Heart left ventricle (tissue), 16 donors: ENCODE data around the gene PTF1A. TPM values are rescaled to one million over a fixed set of nuclear protein-coding genes. Genes with fewer than 3 reads are reported as not detected.

Experiments
- ATAC-seq, 4 donors: fragments of 200-7000 bp; cut with Tn5 transposase; one replicate each; pipeline ENCODE4 v1.9.1; 2020 to 2022; ENCODE audit warnings: moderate library complexity in 4 of 4, mild to moderate bottlenecking in 3 of 4, moderate number of reproducible peaks in 1 of 4
- DNase-seq, 5 donors: peaks; one replicate each; pipeline ENCODE4 v3.0.0-alpha.2; 2020
- H3K27ac ChIP-seq, 12 donors: fragments of 200-600 bp; sonication (generic) in 4 of 12; one replicate each; pipeline versions ENCODE4 v1.5.0 to v1.8.0; 2016 to 2022; ENCODE audit warnings: mild to moderate bottlenecking in 2 of 12
- H3K27me3 ChIP-seq, 9 donors: fragments of 200-600 bp; sonication (generic) in 2 of 9; one replicate each; pipeline versions ENCODE4 v1.5.1 to v1.8.0; 2016 to 2022; ENCODE audit warnings: mild to moderate bottlenecking in 3 of 9
- H3K36me3 ChIP-seq, 9 donors: fragments of 200-600 bp; sonication (generic) in 2 of 9; one replicate each; pipeline versions ENCODE4 v1.5.0 to v1.8.0; 2018 to 2022; ENCODE audit warnings: mild to moderate bottlenecking in 2 of 9
- H3K4me1 ChIP-seq, 12 donors: fragments of 200-600 bp; sonication (generic) in 4 of 12; one replicate each; pipeline versions ENCODE4 v1.5.0 to v1.8.0; 2016 to 2022; ENCODE audit warnings: mild to moderate bottlenecking in 3 of 12
- H3K4me3 ChIP-seq, 12 donors: fragments of 200-600 bp; sonication (generic) in 4 of 12; one replicate each; pipeline versions ENCODE4 v1.5.0 to v1.8.0; 2017 to 2022; ENCODE audit warnings: mild to moderate bottlenecking in 9 of 12, moderate library complexity in 4 of 12
- H3K9me3 ChIP-seq, 12 donors: fragments of 200-600 bp; sonication (generic) in 4 of 12; one replicate each; pipeline versions ENCODE4 v1.5.0 to v1.8.0; 2016 to 2022; ENCODE audit warnings: mild to moderate bottlenecking in 1 of 12
- POLR2A ChIP-seq, 2 donors: fragments of 450-650 bp; IDR thresholded peaks; one replicate each; pipeline ENCODE4 v1.6.1; 2017; ENCODE audit warnings: antibody characterized with exemption in 2 of 2, mild to moderate bottlenecking in 2 of 2, moderate library complexity in 2 of 2
- WGBS, 4 donors: extraction: QIAGEN DNeasy Blood & Tissue Kit in 2 of 4; methylation state at CpG; one replicate each; pipeline versions ENCODE4 v1.1.5 to v1.1.7; 2013 to 2018; 5-methylcytosine and 5-hydroxymethylcytosine counted together
- intact Hi-C, 10 donors: fragments of 100-400 bp; cut with DNase I; formaldehyde crosslinking; loops; one replicate each; pipeline versions ENCODE4 v1.11.1 to v1.14.2; 2022
- polyA plus RNA-seq, 2 donors: library from polyadenylated mRNA; stranded (reverse); fragments of 200-250 nt; gene quantifications; one replicate each; pipeline ENCODE4 v1.2.3, GENCODE V29; 2013
- total RNA-seq, 9 donors: library from RNA; depleted of rRNA in 2 of 9; stranded (reverse); fragments of >200 nt in 2 of 9; fragmentation: NEBNext Ultra II Directional in 3 of 9; extraction: Animal tissue kit (Norgen Biotek cat#: 25700) in 3 of 9; gene quantifications; one replicate each; pipeline versions ENCODE4 v1.1.0 to v1.2.4, GENCODE V29; 2016 to 2023
- TF ChIP-seq, protein P1 (sequence below), 12 donors: fragments of 200-600 bp; sonication (generic) in 4 of 12; IDR thresholded peaks; one replicate each; pipeline versions ENCODE4 v1.5.0 to v1.8.0; 2018 to 2022; ENCODE audit warnings: antibody characterized with exemption in 12 of 12, mild to moderate bottlenecking in 5 of 12
- donor health status: ischemic (EF 13 %, LVEDD 7.1; RV severe dilation, severe dysfunction).
- donor health status: healthy with polysubstance abuse.
- donor health status: DM: no; HTN: yes; CAD: no.
- donor health status: DM: no; HTN: no; CAD: no.
- donor health status: ischemic (EF 25% LVEDD 6.9; RV normal size, moderate dysfunction).
- donor health status: ischemic (EF 25% LVEDD 5.7; RV mildly dilated, moderate dysfunction).
- donor health status: healthy.
- donor health status: DM: yes; HTN: yes; CAD: no.
- donor health status: ischemic (EF 35%, LVEDD 5.7; RV mildly dilated, moderate dysfunction).
- donor health status: nonischemic (EF 11% LVEDD 7.7; RV severe dilation, severe dysfunction).
- donor health status: DM: yes; HTN: yes; CAD: no.
- donor health status: PGD.
- donor health status: ischemic (EF 29% LVEDD 5.4; RV normal size, mild dysfunction).
- donor health status: nonischemic (EF 23%, LVEDD 6.1; RV moderate dilation, normal function).

The PTF1A gene
- total and polyA plus RNA-seq, 11 donors, result not detected

DNA sequence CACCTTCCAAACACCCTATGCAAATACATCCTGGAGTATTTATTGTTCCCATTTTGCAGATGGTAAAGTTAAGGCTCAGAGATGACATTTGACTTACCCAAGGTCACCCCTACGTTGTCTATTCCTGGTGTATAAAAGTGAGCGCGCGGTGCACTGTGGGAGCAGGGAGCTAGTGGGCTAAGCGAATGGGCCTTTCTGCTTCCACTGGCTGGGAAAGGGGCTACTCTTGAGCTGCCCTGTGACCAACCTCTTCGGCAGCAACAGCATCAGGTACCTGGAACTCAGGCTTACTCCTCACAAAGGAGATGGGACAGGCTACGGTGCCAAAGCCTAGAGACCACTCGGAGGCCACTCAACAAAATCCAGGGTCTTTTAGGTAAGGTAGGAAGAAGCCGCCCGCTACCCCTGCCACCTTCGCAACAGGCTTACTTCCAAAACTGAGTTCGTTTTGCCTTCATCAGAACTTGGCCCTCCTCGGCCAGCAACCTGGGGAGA is 2.4 kb downstream of the PTF1A start:
- WGBS, 4 donors, result 8 to 15% (median 9%) methylated on average over 11 to 13 of the region's 13 CpGs
- Histone ChIP-seq H3K27me3 (peaks cover 53 to 97% (median 80%) of the 10 kb centered on the region in 9 donors), H3K36me3 (no peaks in the 10 kb centered on the region), H3K4me1 (peaks cover 0 to 42% (median 6%) of the 10 kb centered on the region in 12 donors), H3K4me3 (peak overlapping the region in 8 of 12 donors; percentile 3 to 21 (median 16)), H3K9me3 (no peaks in the 10 kb centered on the region), H3K27ac (no peak overlapping the region)
- ATAC-seq (no peak), DNase-seq (no peak)
- no peak for TF ChIP-seq POLR2A (IDR thresholded peaks at IDR 0.05)
- TF ChIP-seq, protein P1, sequence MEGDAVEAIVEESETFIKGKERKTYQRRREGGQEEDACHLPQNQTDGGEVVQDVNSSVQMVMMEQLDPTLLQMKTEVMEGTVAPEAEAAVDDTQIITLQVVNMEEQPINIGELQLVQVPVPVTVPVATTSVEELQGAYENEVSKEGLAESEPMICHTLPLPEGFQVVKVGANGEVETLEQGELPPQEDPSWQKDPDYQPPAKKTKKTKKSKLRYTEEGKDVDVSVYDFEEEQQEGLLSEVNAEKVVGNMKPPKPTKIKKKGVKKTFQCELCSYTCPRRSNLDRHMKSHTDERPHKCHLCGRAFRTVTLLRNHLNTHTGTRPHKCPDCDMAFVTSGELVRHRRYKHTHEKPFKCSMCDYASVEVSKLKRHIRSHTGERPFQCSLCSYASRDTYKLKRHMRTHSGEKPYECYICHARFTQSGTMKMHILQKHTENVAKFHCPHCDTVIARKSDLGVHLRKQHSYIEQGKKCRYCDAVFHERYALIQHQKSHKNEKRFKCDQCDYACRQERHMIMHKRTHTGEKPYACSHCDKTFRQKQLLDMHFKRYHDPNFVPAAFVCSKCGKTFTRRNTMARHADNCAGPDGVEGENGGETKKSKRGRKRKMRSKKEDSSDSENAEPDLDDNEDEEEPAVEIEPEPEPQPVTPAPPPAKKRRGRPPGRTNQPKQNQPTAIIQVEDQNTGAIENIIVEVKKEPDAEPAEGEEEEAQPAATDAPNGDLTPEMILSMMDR (IDR thresholded peaks at IDR 0.05), result no peak
- intact Hi-C loops, result no loop called here

DNA sequence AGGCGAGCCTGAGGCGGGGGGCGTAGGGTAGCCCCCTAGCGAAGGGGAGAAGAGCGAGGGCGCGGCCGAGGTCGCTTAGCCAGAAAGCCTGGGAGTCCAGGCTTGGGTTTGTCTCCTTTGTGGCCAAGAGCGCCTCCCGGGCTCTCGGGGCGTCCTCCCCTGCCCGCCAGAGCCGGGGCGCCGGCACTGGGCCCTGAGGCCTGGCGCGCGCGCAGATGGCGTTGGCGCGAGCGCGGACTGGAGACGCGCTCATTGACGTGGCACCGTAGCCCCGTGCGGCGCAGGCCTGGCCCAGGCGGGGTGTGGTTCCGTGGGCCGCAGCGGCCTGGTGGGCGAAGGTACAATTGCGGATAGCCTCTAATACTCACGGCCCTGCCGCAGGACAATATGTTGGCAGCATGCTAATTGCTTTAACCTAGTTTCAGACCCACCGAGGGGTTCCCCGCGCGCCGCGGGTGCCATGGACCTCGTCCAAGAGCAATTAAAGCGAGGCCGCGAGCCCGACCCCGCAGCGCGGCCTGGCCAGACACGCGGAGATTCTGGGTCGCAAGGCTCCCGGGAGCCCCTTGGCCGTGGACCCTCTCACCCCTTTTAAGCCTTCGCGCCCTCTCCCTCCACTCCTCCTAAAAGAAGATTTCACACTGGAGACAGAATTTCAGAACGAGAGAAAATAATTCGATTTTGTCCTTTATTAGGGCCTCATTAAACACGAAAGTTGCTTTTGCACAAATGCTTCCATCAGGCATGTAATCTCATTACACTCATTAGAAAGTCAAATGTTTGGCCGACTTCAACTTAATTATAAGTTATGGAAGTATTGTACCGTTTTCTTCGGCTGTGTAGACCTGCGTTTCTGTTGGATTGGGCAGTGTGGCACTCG is 3.1 kb downstream of the PTF1A start:
- intact Hi-C loops, result no loop called here
- no peak for TF ChIP-seq POLR2A (IDR thresholded peaks at IDR 0.05)
- TF ChIP-seq, protein P1 (IDR thresholded peaks at IDR 0.05), result no peak
- Histone ChIP-seq H3K9me3 (no peaks in the 10 kb centered on the region), H3K27me3 (peaks cover 53 to 97% (median 74%) of the 10 kb centered on the region in 9 donors), H3K4me3 (peak overlapping the region in 11 of 12 donors; percentile 3 to 21 (median 14)), H3K4me1 (peaks cover 0 to 42% (median 6%) of the 10 kb centered on the region in 12 donors), H3K27ac (no peak overlapping the region), H3K36me3 (no peaks in the 10 kb centered on the region)
- WGBS, 4 donors, result 3 to 6% (median 3%) methylated on average over 48 to 70 of the region's 70 CpGs
- no peak for DNase-seq
- peak in 1 of 4 donors; percentile 42 for ATAC-seq

DNA sequence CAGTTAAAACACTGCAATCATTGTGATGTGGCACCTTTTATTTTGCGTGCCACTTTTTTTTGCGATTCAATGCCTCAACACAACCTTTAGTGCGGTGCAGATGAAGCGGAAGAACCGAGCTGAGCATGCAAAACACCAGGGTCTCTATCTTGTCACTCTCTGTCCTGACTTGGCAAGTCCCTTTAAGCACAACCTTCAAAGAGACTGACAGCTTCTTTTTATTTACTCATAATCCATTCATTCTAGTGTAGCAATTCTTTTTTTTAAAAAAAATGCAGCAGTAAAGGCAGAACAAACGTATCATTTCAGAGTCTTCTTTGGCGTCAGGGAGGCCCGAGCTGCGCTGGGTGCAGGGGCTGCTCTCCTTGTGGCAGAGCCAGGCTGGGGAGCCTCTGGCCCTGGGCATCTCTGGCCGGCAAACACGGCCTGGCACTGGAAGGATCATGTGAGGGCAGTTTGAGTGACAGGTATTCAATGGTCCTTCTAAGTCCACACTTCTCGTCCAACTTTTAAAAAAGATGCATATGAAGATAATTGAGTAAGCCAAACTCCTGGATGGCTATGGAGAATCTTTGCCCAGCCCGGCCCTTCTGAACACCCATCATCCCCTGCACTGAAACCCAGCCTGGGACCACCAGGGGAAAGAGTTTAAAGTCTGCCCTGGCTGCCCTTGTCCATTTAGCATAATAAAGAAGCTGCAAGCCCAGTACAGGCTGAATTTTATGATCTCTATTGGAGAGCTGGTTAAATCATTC is 3.9 kb downstream of the PTF1A start:
- intact Hi-C loops, result no loop called here
- H3K36me3 ChIP-seq, result no peaks in the 10 kb centered on the region
- H3K4me3 ChIP-seq, result no peak overlapping the region
- ATAC-seq (no peak), DNase-seq (no peak)
- 3 to 5% (median 4%) methylated on average over 13 of the region's 13 CpGs for WGBS, 4 donors
- no peak overlapping the region for H3K27ac ChIP-seq
- TF ChIP-seq, protein P1 (IDR thresholded peaks at IDR 0.05), result no peak
- peaks cover 49 to 99% (median 76%) of the 10 kb centered on the region in 9 donors for H3K27me3 ChIP-seq
- peaks cover 0 to 42% (median 6%) of the 10 kb centered on the region in 12 donors for H3K4me1 ChIP-seq
- no peaks in the 10 kb centered on the region for H3K9me3 ChIP-seq

DNA sequence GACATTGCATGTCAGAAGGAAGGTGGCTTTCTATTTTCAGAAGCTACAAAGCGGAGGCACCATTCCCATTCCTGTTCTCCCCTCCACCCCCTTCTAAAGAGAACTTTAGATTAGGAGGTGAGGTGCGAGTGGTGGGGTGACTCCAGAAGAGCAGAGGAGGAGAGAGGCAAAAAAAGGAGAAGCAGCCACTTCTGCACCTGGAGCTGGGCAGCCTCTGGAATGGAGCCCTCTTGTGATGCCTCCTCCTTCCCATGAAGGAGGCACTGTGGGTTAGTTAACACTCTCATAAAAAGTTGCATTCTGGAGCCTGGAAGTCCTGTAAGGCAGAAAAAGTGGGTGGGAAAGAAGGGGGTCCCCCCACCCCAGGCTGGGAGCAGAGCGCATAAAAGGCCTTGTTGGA is 4.8 kb downstream of the PTF1A start:
- no peak overlapping the region for H3K27ac ChIP-seq
- DNase-seq, result no peak
- H3K4me1 ChIP-seq, result peaks cover 0 to 35% (median 5%) of the 10 kb centered on the region in 12 donors
- ATAC-seq, result no peak
- 8 to 19% (median 9%) methylated on average over 2 to 3 of the region's 3 CpGs for WGBS, 4 donors
- no peaks in the 10 kb centered on the region for H3K36me3 ChIP-seq
- H3K27me3 ChIP-seq, result peaks cover 40 to 99% (median 74%) of the 10 kb centered on the region in 9 donors
- no peaks in the 10 kb centered on the region for H3K9me3 ChIP-seq
- TF ChIP-seq, protein P1 (IDR thresholded peaks at IDR 0.05), result no peak
- TF ChIP-seq POLR2A (IDR thresholded peaks at IDR 0.05), result no peak
- intact Hi-C loops, result no loop called here
- no peak overlapping the region for H3K4me3 ChIP-seq
